ENCODE measurements around the gene SLIT2.

SLIT2 gene

DNA sequence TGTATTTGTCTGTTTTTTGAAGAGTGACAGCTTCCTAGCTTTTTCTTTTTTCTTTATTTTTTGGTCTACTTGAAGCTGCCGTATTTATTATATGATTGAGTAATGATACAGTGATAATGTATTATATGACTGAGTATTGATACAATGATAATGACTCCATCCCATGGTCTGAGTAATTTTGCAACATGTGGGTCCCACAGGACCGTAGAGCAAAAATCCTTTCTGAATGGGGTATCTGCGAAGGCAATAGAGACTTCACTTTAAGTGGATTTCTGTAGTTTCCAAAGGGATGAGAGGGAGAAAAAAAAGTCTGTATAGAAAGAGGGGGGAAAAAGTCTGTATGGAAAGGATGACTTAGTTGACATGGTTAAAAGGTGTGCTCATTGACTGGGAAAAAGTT is 41.0 kb downstream of the SLIT2 start:
- H3K27ac ChIP-seq, result no peak overlapping the region
- no peaks in the 10 kb centered on the region for H3K9me3 ChIP-seq (ENCODE audit: control insufficient read depth, low read length)
- no peak overlapping the region for H3K9ac ChIP-seq
- TF ChIP-seq, protein P1, sequence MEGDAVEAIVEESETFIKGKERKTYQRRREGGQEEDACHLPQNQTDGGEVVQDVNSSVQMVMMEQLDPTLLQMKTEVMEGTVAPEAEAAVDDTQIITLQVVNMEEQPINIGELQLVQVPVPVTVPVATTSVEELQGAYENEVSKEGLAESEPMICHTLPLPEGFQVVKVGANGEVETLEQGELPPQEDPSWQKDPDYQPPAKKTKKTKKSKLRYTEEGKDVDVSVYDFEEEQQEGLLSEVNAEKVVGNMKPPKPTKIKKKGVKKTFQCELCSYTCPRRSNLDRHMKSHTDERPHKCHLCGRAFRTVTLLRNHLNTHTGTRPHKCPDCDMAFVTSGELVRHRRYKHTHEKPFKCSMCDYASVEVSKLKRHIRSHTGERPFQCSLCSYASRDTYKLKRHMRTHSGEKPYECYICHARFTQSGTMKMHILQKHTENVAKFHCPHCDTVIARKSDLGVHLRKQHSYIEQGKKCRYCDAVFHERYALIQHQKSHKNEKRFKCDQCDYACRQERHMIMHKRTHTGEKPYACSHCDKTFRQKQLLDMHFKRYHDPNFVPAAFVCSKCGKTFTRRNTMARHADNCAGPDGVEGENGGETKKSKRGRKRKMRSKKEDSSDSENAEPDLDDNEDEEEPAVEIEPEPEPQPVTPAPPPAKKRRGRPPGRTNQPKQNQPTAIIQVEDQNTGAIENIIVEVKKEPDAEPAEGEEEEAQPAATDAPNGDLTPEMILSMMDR (IDR thresholded peaks at IDR 0.05), result no peak
- no peak overlapping the region for H3K4me3 ChIP-seq (ENCODE audit: low read depth, low read length)
- no peak overlapping the region for H2AFZ ChIP-seq
- no peaks in the 10 kb centered on the region for H3K27me3 ChIP-seq (ENCODE audit: control insufficient read depth, insufficient read depth, low read length)
- H3K36me3 ChIP-seq (ENCODE audit: control insufficient read depth, insufficient read depth, low read length), result no peaks in the 10 kb centered on the region
- no peaks in the 10 kb centered on the region for H3K4me1 ChIP-seq
- no peaks in the 10 kb centered on the region for H3K79me2 ChIP-seq
- H3K4me2 ChIP-seq (ENCODE audit: low read length), result no peak overlapping the region

DNA sequence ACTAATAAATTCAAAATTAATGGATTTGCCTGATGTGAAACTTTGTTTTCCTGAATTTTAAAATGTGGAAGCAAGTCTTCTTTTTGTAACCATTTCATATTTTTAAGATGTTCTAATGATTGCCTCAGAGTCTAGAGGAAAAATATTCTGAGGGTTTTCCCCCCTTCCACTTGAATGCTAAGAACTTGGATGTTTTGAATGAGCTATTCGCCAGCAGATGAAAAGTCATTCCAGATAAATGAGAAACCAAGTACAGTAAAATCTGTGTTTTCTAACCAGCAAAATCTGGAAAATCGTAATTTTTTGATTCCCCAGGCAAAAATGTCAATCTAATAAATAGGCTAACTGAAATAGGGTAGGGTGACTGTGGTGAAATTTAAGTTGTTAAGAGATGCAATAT is 45.6 kb downstream of the SLIT2 start:
- Histone ChIP-seq H2AFZ (no peak overlapping the region), H3K9ac (no peak overlapping the region), H3K27me3 (ENCODE audit: control insufficient read depth, insufficient read depth, low read length) (no peaks in the 10 kb centered on the region), H3K27ac (no peak overlapping the region), H3K4me2 (ENCODE audit: low read length) (no peak overlapping the region), H3K4me1 (no peaks in the 10 kb centered on the region), H3K9me3 (ENCODE audit: control insufficient read depth, low read length) (no peaks in the 10 kb centered on the region), H3K36me3 (ENCODE audit: control insufficient read depth, insufficient read depth, low read length) (no peaks in the 10 kb centered on the region), H3K4me3 (ENCODE audit: low read depth, low read length) (no peak overlapping the region), H3K79me2 (no peaks in the 10 kb centered on the region)
- TF ChIP-seq, protein P1 (IDR thresholded peaks at IDR 0.05), result no peak

DNA sequence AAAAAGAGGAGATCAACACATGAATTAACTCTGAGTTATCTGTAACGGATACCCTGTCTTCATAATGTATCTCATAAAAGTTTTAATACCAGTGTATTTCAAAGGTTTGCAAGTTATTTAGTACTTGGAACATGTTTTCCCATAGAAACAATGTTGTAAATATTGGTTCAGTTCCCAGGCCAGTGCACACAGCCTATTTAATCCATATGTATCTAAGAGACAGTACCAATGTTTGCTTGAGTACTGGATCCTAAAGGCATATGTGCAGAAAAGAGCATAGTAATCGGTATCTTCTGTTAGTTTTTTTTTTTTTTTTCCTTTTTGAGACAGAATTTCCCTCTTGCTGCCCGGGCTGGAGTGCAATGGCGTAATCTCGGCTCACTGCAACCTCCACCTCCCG is 46.1 kb downstream of the SLIT2 start:
- no peak overlapping the region for H3K4me3 ChIP-seq (ENCODE audit: low read depth, low read length)
- H3K27me3 ChIP-seq (ENCODE audit: control insufficient read depth, insufficient read depth, low read length), result no peaks in the 10 kb centered on the region
- H2AFZ ChIP-seq, result no peak overlapping the region
- H3K36me3 ChIP-seq (ENCODE audit: control insufficient read depth, insufficient read depth, low read length), result no peaks in the 10 kb centered on the region
- no peaks in the 10 kb centered on the region for H3K9me3 ChIP-seq (ENCODE audit: control insufficient read depth, low read length)
- H3K27ac ChIP-seq, result no peak overlapping the region
- no peak overlapping the region for H3K9ac ChIP-seq
- no peak overlapping the region for H3K4me2 ChIP-seq (ENCODE audit: low read length)
- TF ChIP-seq, protein P1 (IDR thresholded peaks at IDR 0.05), result no peak
- H3K4me1 ChIP-seq, result no peaks in the 10 kb centered on the region
- H3K79me2 ChIP-seq, result no peaks in the 10 kb centered on the region

DNA sequence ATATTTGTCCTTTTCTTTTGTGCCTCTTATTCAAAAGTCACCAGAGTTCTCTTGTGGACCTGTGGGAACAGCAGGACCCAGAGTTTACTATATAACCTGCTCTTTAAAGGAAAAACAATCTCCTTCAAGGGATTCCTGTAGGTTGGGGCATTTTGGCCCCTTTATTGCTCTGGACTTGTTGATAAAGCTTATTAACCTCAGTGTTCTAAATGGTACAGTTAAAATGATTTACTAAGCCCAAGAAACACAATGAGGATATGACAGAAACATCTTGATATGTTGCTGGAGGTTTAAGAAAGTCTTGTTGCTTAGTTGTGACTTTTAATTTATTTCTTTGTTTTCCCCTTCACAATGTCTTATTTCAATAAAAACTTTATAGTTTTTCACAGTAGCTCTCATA is 46.8 kb downstream of the SLIT2 start:
- H3K36me3 ChIP-seq (ENCODE audit: control insufficient read depth, insufficient read depth, low read length), result no peaks in the 10 kb centered on the region
- H3K9ac ChIP-seq, result no peak overlapping the region
- no peak overlapping the region for H2AFZ ChIP-seq
- H3K9me3 ChIP-seq (ENCODE audit: control insufficient read depth, low read length), result no peaks in the 10 kb centered on the region
- H3K79me2 ChIP-seq, result no peaks in the 10 kb centered on the region
- no peak overlapping the region for H3K27ac ChIP-seq
- H3K4me2 ChIP-seq (ENCODE audit: low read length), result no peak overlapping the region
- no peaks in the 10 kb centered on the region for H3K27me3 ChIP-seq (ENCODE audit: control insufficient read depth, insufficient read depth, low read length)
- H3K4me3 ChIP-seq (ENCODE audit: low read depth, low read length), result no peak overlapping the region
- no peaks in the 10 kb centered on the region for H3K4me1 ChIP-seq
- TF ChIP-seq, protein P1 (IDR thresholded peaks at IDR 0.05), result no peak

DNA sequence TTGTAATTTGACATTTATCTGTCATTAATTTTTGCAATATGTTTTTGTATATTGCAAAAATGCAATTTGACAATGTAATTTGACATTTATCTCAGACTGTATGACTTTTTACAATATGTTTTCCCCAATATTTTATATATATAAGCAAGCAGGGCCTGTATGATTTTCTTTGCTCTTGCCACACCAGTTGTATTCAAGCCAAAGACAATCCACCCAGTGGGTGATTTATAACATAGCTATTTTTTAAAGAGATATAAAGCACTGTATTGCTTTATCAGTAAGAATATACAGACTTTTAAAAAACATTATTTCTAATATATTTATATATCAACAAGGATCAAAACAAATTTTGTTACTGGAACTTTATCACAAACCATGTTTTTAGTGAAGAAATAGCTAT is 47.3 kb downstream of the SLIT2 start:
- no peaks in the 10 kb centered on the region for H3K4me1 ChIP-seq
- no peak overlapping the region for H2AFZ ChIP-seq
- H3K27ac ChIP-seq, result no peak overlapping the region
- H3K27me3 ChIP-seq (ENCODE audit: control insufficient read depth, insufficient read depth, low read length), result no peaks in the 10 kb centered on the region
- no peaks in the 10 kb centered on the region for H3K79me2 ChIP-seq
- H3K36me3 ChIP-seq (ENCODE audit: control insufficient read depth, insufficient read depth, low read length), result no peaks in the 10 kb centered on the region
- H3K9ac ChIP-seq, result no peak overlapping the region
- H3K9me3 ChIP-seq (ENCODE audit: control insufficient read depth, low read length), result no peaks in the 10 kb centered on the region
- H3K4me3 ChIP-seq (ENCODE audit: low read depth, low read length), result no peak overlapping the region
- TF ChIP-seq, protein P1 (IDR thresholded peaks at IDR 0.05), result no peak
- no peak overlapping the region for H3K4me2 ChIP-seq (ENCODE audit: low read length)
